Heart right ventricle (tissue), 16 donors: ENCODE results near the gene GPR180. TPM values are rescaled to one million over a fixed set of nuclear protein-coding genes. Genes with fewer than 3 reads are reported as not detected.

ENCODE experiments used
- ATAC-seq, 8 donors: fragments of 200-7000 bp; cut with Tn5 transposase; one replicate each; pipeline ENCODE4 v1.9.1; 2020; ENCODE audit warnings: mild to moderate bottlenecking in 8 of 8, moderate library complexity in 8 of 8, moderate number of reproducible peaks in 1 of 8
- DNase-seq, 2 donors: peaks; one replicate each; pipeline ENCODE4 v3.0.0-alpha.2; 2020
- H3K27ac ChIP-seq, 10 donors: fragments of 200-600 bp; sonication (generic) in 2 of 10; one replicate each; pipeline versions ENCODE4 v1.5.0 to v1.8.0; 2020 to 2022; ENCODE audit warnings: mild to moderate bottlenecking in 3 of 10
- H3K27me3 ChIP-seq, 7 donors: fragments of 200-600 bp; one replicate each; pipeline ENCODE4 v1.8.0; 2021 to 2022; ENCODE audit warnings: mild to moderate bottlenecking in 2 of 7
- H3K36me3 ChIP-seq, 9 donors: fragments of 200-600 bp; sonication (generic) in 1 of 9; one replicate each; pipeline versions ENCODE4 v1.5.0 to v1.8.0; 2020 to 2022; ENCODE audit warnings: mild to moderate bottlenecking in 2 of 9
- H3K4me1 ChIP-seq, 9 donors: fragments of 200-600 bp; sonication (generic) in 1 of 9; one replicate each; pipeline versions ENCODE4 v1.5.0 to v1.8.0; 2020 to 2022; ENCODE audit warnings: mild to moderate bottlenecking in 4 of 9
- H3K4me3 ChIP-seq, 10 donors: fragments of 200-600 bp; sonication (generic) in 2 of 10; one replicate each; pipeline versions ENCODE4 v1.5.0 to v1.8.0; 2020 to 2022; ENCODE audit warnings: mild to moderate bottlenecking in 7 of 10, moderate library complexity in 2 of 10
- H3K9me3 ChIP-seq, 11 donors: fragments of 200-600 bp in 10 of 11; sonication (generic) in 2 of 11; one replicate each; pipeline versions ENCODE4 v1.5.0 to v1.8.0; 2013 to 2022; ENCODE audit warnings: mild to moderate bottlenecking in 2 of 11, control low read depth in 1 of 11, moderate library complexity in 1 of 11
- CTCF ChIP-seq, 9 donors: fragments of 200-600 bp; sonication (generic) in 2 of 9; IDR thresholded peaks; one replicate each; pipeline versions ENCODE4 v1.5.0 to v1.8.0; 2021 to 2022; ENCODE audit warnings: antibody characterized with exemption in 9 of 9, mild to moderate bottlenecking in 5 of 9, moderate library complexity in 1 of 9
- whole genome bisulfite sequencing, 2 donors: extraction: QIAGEN DNeasy Blood & Tissue Kit; methylation state at CpG; one replicate each; pipeline ENCODE4 v1.1.7; 2013; ENCODE audit warnings: inconsistent platforms in 1 of 2; 5-methylcytosine and 5-hydroxymethylcytosine counted together
- intact Hi-C, 10 donors: fragments of 100-400 bp; cut with DNase I; formaldehyde crosslinking; loops; one replicate each; pipeline versions ENCODE4 v1.11.1 to v1.14.2; 2022
- polyA plus RNA-seq, 2 donors: library from polyadenylated mRNA; stranded (reverse); fragments of 200-250 nt; gene quantifications; one replicate each; pipeline ENCODE4 v1.2.3, GENCODE V29; 2013
- total RNA-seq, 10 donors: library from RNA; stranded (reverse); fragmentation: NEBNext Ultra II Directional in 3 of 10; extraction: Animal tissue kit (Norgen Biotek cat#: 25700) in 3 of 10; gene quantifications; one replicate each; pipeline versions ENCODE4 v1.2.1 to v1.2.4, GENCODE V29; 2021 to 2023
- donor health status: Arrhythmogenic right ventricular cardiomyopathy.
- donor health status: ischemic (EF 13 %, LVEDD 7.1; RV severe dilation, severe dysfunction).
- donor health status: healthy with polysubstance abuse.
- donor health status: DM: no; HTN: yes; CAD: no.
- donor health status: DM: no; HTN: no; CAD: no.
- donor health status: ischemic (EF 25% LVEDD 6.9; RV normal size, moderate dysfunction).
- donor health status: ischemic (EF 25% LVEDD 5.7; RV mildly dilated, moderate dysfunction).
- donor health status: healthy.
- donor health status: DM: yes; HTN: yes; CAD: no.
- donor health status: Ischemic cardiomyopathy.
- donor health status: ischemic (EF 35%, LVEDD 5.7; RV mildly dilated, moderate dysfunction).
- donor health status: nonischemic (EF 11% LVEDD 7.7; RV severe dilation, severe dysfunction).
- donor health status: DM: yes; HTN: yes; CAD: no.
- donor health status: PGD.
- donor health status: ischemic (EF 29% LVEDD 5.4; RV normal size, mild dysfunction).
- donor health status: nonischemic (EF 23%, LVEDD 6.1; RV moderate dilation, normal function).

GPR180 gene
- total and polyA plus RNA-seq, 12 donors, result 1.5 to 5.2 (median 2.9) TPM

DNA sequence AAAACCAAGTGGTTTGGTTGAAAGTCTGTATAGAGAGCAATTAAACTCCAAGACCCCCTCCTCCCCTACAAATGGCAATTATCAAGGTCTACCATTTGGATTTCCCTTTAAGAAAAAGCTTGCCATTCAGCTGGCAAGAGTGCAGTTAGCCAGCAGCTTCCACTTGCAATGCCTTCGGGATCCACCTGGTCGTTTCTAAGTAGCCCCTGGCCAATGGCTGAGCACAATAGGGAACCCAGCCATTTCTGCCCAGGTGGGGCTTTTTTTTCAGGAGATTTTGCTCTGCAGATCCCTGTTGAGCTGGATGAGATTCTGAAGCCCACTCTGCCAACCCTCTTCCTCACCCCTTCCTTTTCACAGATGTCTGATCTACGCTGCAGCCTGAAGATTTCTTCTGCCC lies 32.0 kb upstream of the GPR180 start:
- intact Hi-C loops, result no loop called here
- H3K9me3 ChIP-seq, result no peaks in the 10 kb centered on the region
- H3K27ac ChIP-seq, result no peak overlapping the region
- peaks cover 0 to 65% (median 36%) of the 10 kb centered on the region in 9 donors for H3K36me3 ChIP-seq
- no peak overlapping the region for H3K4me3 ChIP-seq
- no peaks in the 10 kb centered on the region for H3K27me3 ChIP-seq
- no peaks in the 10 kb centered on the region for H3K4me1 ChIP-seq
- 88 to 92% methylated on average over 3 of the region's 3 CpGs for WGBS, 2 donors
- no peak for TF ChIP-seq CTCF (IDR thresholded peaks at IDR 0.05)
- ATAC-seq (no peak), DNase-seq (no peak)

DNA sequence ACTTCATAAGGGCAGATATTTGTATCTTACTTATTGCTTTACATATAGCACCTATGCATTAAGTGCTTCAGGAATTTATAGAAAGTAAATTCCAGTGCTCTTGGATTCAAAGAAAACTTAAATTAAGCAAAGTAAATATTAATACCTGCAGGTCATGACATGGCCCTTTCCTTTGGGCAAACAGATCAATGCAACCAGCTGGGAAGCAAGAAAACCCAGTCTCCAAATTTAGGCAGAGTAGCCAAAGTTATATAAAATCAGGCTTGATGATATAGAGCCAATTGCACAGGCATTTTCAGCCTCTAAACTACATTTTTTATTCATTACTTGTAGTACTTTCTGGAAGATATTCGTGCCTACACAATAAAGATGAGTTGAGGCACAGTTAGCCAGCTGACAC lies 22.6 kb upstream of the GPR180 start:
- H3K9me3 ChIP-seq, result no peaks in the 10 kb centered on the region
- no peaks in the 10 kb centered on the region for H3K27me3 ChIP-seq
- no peak for TF ChIP-seq CTCF (IDR thresholded peaks at IDR 0.05)
- ATAC-seq (no peak), DNase-seq (no peak)
- no peaks in the 10 kb centered on the region for H3K4me1 ChIP-seq
- no peak overlapping the region for H3K27ac ChIP-seq
- 90 to 96% methylated on average over 1 of the region's 1 CpG for WGBS, 2 donors
- no peak overlapping the region for H3K4me3 ChIP-seq
- H3K36me3 ChIP-seq, result peaks cover 0 to 100% (median 66%) of the 10 kb centered on the region in 9 donors
- intact Hi-C loops, result no loop called here

GRCh38 chr13:94583926-94584325 lies 17.7 kb upstream of the GPR180 start:
- TF ChIP-seq CTCF (IDR thresholded peaks at IDR 0.05), result no peak
- Histone ChIP-seq H3K9me3 (no peaks in the 10 kb centered on the region), H3K27me3 (no peaks in the 10 kb centered on the region), H3K27ac (no peak overlapping the region), H3K4me3 (no peak overlapping the region), H3K4me1 (no peaks in the 10 kb centered on the region), H3K36me3 (peaks cover 0 to 97% (median 30%) of the 10 kb centered on the region in 9 donors)
- intact Hi-C loops, result no loop called here
- DNase-seq (no peak), ATAC-seq (no peak)
- 95 to 97% methylated on average over 1 of the region's 1 CpG for WGBS, 2 donors

- no peak for TF ChIP-seq CTCF (IDR thresholded peaks at IDR 0.05)
- Histone ChIP-seq H3K36me3 (peaks cover 0 to 97% (median 13%) of the 10 kb centered on the region in 9 donors), H3K27ac (no peak overlapping the region), H3K27me3 (no peaks in the 10 kb centered on the region), H3K4me1 (no peaks in the 10 kb centered on the region), H3K4me3 (no peak overlapping the region), H3K9me3 (no peaks in the 10 kb centered on the region)
- ATAC-seq (no peak), DNase-seq (no peak)
- intact Hi-C loops, result no loop called here
- WGBS, 2 donors, result 97% methylated on average over 6 of the region's 6 CpGs
Observed at GRCh38 chr13:94585543-94586101, 16.0 kb upstream of the GPR180 start.
